IPS-NIHi7 (cell line): ENCODE data around the gene C3orf62.

ENCODE experiments used
- DNase-seq: peaks from one replicate; pipeline ENCODE4 v3.0.0; 2012; ENCODE audit warnings: mixed read lengths; ENCODE audit errors: extremely low spot score

The C3orf62 gene

DNA sequence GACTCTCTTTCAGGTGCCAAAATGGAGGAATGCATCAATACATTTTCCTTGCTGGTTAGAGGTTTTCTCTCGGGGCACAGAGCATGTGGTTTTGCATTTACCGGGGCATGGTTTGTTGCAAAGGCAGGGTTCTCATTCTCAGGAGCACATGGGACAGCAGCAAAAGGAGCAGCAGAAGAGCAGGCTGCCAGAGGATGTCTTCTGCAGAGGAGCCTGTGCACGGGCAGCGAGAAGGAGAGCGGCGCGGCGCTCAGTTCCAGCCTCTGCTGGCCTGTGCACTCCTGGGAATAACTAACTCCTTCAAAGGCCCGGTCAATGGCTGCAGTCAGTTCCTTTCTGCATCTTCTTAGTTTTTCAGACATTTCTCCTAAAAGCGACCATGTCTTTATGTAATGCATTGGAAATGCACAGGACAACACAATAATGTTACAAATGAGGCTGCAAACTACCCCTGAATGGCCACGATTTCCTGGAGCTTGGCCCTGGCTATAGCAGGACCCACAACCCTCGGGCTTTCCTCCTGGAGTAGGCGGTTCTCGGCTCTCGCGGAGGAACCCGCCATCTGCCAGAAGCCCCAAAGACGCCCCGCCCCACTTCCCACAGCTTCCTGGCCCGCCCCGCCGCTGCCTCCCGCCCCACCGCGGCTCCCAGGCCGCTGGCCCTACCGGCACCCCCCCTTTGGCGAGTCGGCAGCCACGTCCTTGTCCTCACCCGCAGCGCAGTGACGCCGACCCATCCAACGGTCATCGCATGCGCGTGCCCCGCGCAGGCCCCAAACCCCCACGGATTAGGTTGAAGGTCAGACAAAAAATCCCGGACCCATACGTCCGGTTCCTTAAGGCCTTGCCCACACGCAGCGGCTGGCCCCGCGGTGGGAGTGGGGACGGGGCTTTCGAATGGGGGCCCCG lies at the start of gene C3orf62:
Gene C3orf62, minus strand, starts transcription at position 758 of the 908 bp plus-strand sequence. Its CDS starts 360 bp downstream, at position 398.
- peak; percentile 93 for DNase-seq

GRCh38 chr3:49324768-49325167 lies 47.7 kb upstream of the C3orf62 start:
- DNase-seq: no peak

DNA sequence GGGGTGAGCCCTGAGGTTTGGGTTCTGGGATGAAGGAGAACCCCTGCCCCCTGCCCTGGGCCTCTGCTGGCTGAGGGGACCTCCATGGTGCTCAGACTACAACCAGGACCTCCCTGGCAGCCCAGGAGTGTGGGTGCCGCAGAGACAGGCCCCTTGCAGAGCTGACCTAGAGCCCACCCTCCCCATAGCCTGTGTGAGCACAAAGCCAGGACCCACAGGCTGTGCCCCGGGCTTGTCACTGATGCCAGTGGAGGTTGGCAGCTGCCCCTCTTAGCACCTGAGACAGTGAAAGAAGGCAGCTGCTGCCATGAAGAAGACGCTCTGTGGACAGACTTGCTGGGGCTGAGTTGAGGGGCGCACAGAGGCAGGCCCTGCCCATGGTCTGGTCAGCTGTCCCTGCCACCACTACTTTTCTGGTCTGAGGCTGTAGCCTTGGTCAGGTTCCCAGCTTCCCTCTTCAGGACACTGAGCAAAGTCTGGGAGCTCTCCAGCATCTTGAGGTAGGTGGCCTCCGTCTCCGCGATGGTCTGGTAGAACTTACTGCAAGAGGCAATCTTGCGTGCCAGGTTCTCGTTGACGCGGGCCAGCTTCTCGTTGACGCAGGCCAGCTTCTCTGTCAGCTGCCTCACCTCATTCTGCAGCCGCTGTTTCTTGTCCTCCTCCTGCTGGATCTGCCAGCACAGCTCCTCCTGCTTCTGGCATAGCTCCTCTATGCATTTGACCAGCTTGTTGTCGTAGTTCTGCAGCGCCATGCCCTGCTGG lies 39.8 kb upstream of the C3orf62 start:
- DNase-seq: no peak

DNA sequence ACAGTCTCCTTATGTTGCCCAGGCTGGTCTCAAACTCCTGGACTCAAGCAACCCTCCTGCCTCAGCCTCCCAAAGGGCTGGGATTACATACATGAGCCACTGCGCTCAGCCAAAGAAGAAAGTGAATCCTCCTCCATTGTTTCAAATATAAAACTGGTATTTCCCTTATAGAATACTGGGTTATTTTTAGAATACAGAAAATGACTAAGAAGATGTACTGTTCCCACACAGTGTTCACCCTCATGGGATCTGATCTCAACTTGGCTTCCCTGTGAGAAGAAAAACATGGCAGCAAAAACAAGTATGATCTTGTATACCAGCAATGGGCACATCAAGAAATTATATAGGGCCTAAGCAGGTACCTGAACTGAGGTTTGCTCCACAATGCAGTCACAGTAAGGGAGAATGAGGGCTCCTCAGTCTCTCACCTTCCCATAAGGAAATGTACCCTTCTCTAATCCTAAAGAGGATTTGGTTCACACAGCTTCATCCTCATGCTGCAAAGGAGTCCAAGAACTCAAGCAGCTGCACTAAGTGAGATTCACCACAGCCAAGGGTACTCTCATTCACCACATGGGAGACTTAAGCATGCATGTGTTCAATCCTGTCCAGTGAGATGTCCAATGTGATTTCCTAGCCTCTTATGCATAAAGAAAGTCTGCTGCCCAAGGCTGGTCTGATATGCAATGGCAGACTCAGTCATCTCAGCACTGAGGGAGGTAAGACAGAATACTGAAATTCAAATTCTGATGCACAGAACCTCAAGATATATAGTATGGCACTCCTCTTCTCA lies 37.1 kb upstream of the C3orf62 start:
- DNase-seq: no peak

- DNase-seq: no peak
These were observed 34.3 kb upstream of the C3orf62 start for GRCh38 chr3:49311283-49311682.

DNA sequence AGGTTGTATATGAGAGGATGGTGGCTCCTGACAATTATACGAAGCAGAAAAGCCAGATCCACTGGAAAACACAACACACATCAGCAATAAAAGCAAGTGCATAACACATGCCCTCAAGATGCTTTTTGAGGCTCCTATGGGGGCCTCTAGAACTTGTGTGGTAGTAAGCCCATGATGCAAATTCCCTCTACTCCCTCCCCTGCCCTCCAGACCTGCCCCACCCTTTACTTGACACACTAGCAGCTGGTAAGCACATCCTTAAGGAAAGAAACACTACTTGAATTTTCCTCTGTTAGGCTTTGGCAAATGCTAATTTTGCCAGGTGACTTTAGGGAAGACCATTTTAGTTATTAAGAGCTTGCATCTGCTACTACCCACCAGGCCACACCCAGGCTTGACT lies 33.6 kb upstream of the C3orf62 start:
- no peak for DNase-seq

DNA sequence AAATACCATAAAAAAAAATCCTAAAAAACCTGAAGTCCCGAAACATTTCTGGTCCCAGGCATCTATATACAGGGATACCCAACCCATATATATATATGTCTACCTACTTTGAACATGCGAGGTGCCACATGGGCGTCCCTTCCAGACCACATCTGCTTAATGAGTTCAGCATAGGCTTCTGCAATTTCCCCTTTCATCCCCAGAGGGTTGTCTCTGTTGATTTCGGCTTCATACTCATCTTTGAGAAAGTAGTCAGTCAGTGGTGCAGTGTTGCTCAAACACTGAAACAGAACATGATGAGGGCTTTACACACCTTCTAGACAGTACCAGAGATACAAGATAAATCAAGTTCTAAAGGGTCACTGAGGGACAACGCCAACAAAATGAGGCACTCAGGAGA lies 28.6 kb upstream of the C3orf62 start:
- no peak for DNase-seq

DNA sequence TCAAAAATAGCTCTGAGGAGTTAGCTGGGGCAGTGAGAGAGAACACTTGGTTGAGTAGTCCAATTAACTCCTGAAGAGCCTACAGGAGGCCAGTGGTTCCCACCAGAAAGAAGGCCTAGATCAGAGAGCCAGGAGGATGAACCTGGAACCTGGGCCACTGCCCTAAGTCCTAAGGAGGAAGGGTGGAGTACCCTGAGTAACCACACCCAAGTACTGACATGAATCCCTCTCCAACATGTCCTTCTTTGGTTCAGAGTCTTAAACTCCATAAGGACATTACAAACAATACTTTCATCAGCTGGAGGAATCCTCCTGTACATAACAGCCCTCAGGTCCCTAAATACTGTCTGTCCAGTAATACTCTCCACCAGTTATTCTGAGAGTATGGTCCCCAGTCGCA lies 25.6 kb upstream of the C3orf62 start:
- no peak for DNase-seq

- no peak for DNase-seq
These were observed 23.6 kb upstream of the C3orf62 start for GRCh38 chr3:49300595-49300994.

- DNase-seq: no peak
These were observed 21.5 kb upstream of the C3orf62 start for GRCh38 chr3:49298511-49298910.

- no peak for DNase-seq
These were observed 19.9 kb upstream of the C3orf62 start for GRCh38 chr3:49296781-49297411.

DNA sequence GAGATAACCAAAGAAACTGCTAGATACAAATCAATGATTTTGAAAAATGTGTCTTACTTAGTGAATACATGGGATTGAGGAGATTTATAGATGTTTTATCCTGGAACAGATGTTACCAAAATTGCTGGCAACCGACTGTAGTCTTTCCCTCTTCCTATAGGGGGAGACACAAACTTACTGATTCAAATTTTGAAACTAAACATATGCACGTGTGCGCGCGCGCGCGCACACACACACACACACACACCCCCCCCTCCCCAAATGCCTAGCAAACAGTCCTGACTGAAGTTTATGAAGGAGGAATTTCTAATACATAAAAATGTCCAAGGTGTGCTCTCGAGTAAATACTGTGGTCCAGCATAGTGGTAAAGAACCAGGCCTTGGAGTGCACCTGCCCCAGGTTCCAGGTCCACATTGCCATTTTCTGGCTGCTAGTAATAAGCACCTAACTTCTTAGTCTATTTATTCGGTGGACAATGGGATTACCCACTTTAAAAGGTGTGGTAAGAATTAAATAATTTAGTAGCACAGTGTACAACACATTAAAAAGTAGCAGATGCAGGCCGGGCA lies 18.5 kb upstream of the C3orf62 start:
- DNase-seq: no peak

DNA sequence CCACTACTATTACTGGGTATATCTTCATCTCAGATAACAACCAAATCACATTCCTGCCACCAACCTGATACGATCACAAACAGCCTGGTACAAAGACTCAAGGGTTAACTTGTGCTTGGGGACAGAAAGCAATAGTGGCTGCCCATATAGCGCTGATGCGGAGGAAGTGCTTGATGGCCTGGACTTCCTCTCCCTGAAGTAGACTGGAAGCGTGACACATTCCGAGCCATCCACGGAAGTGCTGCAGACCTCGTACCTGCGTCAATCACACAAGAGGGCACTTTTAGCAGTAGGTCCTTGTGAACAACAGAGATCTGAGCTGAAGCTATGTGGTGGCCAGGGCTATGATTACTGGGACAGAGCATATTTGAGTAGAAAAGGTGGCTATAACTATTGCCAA lies 17.3 kb upstream of the C3orf62 start:
- DNase-seq: no peak

DNA sequence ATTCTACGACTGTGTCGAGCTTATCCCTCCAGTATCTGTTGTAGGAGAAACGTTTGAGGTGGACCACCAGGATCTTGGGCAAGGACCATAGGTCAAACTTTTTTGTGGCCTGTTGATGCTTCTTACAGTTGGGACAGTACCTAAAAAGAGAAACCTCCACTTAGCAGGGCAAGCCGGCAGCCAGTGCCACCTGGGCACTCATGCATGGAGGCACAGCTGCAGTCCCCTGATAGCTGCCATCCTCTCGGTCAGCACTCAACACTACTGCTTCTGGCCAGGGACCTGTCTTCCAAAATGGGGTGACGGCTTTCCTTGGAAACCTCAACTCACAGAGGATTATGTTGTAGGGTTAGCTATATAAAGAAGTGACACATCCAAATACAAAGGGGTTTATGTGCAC lies 7.0 kb upstream of the C3orf62 start:
- DNase-seq: no peak

GRCh38 chr3:49279376-49279775 lies 2.3 kb upstream of the C3orf62 start:
- DNase-seq: no peak

DNA sequence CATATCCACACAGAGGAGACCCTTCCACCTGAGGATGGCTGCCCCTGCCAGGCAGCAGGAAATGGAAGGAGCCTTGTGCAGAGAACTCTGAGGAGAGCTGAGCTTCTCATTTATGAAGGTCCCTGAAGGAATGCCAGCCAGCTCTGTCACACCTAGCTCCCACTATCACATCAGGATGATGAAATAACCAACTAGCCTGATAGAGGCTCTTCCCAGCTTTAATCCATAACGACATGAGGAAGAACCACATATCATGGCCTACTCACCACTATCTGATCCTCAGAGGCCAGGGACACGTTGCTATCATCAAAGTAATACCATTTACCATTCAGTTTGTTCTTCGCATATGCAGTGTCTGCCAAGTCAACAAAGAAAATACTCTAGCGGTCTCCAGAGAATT lies 1.5 kb upstream of the C3orf62 start:
- no peak for DNase-seq

DNA sequence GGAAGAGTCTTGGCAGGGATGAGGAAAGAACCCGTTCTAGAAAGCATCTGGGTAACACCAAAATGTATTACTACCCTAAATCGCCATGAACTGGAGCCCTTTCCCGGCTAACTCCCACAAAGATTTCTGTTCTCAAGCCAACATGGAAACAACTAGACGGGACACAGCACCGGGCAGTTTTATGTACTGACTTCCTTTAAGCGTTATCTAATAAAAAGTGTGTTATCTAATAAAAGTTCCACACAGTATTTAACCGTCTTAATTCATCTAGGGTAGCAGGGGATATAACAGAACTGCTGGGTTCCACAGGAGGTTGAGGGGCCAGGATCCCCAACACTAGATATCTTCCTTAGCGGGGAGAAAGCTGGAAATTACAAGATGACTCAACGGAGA lies 347 bp upstream of the C3orf62 start:
- DNase-seq: no peak

DNA sequence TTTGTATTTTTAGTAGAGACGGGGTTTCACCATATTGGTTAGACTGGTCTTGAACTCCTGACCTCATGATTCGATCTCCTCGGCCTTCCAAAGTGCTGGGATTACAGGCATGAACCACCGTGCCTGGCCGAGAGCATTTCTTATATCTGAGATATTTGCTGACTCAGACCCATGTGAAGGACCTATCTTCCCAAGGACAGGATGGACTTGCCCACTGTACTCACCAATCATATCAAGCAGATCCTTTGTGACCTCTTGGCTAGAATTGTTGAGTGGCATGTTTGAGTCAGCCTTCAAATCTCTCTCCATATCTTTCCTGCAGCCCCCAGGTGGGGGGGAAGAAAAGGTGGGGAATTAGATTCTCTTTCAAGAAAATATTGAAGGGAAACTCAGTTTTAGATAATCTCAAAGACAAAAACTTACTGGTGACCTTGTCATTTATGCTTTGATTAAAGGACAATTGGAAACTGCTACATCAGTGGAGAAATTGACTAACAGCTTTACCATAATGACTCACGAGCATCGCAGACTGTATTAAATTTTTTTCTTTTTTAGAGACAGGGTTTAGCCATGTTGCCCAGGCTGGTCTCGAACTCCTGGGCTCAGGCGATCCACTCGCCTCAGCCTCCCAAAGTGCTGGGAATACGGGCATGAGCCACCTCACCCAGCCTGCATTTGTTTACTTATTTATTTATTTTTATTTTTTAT lies 3.1 kb downstream of the C3orf62 start:
- no peak for DNase-seq

GRCh38 chr3:49271047-49271446 lies 6.0 kb downstream of the C3orf62 start:
- DNase-seq: no peak

GRCh38 chr3:49270156-49270500 lies 6.9 kb downstream of the C3orf62 start:
- DNase-seq: no peak
